ENCODE results near the gene IMPA2. TPM values are rescaled to one million over a fixed set of nuclear protein-coding genes. Genes with fewer than 3 reads are reported as not detected.

IMPA2 gene
- total RNA-seq, 1 experiment from 2014 or later: 22.4 TPM

DNA sequence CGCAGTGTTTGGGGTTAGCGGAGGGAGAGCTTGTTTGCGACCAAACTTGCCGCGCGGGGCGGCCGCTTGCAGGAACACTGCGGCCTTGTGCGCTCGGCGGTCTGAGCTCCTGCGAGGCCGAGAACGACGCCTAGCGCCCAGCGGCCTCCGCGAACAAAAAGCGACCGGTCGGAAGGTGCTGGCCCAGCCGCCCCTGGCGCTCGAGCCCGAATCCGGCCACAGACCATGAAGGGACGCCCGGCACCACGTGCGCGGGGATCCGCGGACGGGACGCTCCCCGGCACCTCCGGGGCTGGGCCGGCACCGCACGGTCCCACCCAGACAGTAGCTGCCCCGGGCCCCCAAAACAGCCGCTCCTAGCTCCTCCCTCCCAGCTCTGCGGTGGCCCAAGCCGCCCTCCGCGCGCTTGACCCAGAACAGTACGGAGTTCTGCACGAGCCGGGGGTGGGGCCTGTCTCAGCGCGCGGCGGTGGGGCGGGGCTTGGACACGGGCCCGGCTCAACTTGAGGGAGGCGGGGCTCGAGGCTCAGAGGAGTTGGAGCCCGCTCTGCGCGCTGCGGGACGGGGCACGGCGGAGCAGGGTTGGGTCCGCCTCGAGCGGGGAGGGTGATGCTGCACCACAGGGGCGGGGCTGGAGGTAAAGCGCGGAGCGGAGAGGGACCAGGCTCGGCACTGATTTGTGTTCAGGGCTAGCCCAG lies 664 bp upstream of the IMPA2 start:
- intact Hi-C loops (cut with micrococcal nuclease; ENCODE audit: unreplicated experiment): loop anchor here (5.0 to 10.0 kb wide), 2 partner anchors 38 to 126 kb away; partner anchors contain the start of gene CHMP1B
- POLR2A ChIA-PET (ENCODE audit: low non-redundant PET): interaction anchor here (0.6 to 0.7 kb wide), 2 partner anchors 292 to 448 kb away, joined by 10 to 11 read pairs; no protein-coding TSS in a partner anchor
- H3K27me3 ChIP-seq (replicated peaks; ENCODE audit: insufficient read depth, low read depth, low read length, poor library complexity): no peaks in the 10 kb centered on the region

DNA sequence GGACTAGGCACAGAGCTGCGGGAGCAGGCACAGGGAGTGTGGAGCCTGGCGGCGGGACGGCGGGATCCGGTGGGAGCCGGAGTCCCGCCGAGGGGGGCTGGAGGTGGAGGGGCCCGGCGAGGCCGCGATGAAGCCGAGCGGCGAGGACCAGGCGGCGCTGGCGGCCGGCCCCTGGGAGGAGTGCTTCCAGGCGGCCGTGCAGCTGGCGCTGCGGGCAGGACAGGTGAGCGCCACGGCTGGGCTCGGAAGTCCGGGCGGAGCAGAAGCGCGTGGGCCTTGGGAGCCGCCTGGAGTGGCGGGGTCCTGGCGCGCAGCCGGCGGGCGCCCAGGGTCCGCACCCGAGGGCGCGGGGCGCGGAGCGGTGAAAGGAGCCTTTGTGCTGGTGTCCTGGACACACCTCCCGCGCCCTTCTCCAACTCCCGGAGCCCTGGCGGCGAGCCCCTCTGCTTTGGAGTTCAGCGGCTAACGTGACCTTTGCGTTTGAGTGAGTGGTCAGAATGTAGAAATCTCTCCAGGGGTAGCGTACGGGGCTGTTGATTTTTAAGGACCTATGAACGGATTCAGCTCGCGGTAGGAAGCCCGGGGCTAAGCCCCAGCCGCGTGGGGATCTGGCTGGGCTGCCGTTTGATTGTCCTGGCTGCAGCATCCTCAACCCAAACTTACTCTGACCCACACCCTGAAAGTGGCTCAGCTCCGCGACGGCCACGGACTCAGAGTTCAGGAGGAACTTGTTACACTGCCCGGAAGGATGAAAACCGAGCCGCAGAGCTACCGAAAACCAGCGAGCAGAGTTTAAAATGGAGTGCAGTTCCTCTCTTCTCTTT lies 448 bp downstream of the IMPA2 start:
- TF ChIP-seq, protein P1, sequence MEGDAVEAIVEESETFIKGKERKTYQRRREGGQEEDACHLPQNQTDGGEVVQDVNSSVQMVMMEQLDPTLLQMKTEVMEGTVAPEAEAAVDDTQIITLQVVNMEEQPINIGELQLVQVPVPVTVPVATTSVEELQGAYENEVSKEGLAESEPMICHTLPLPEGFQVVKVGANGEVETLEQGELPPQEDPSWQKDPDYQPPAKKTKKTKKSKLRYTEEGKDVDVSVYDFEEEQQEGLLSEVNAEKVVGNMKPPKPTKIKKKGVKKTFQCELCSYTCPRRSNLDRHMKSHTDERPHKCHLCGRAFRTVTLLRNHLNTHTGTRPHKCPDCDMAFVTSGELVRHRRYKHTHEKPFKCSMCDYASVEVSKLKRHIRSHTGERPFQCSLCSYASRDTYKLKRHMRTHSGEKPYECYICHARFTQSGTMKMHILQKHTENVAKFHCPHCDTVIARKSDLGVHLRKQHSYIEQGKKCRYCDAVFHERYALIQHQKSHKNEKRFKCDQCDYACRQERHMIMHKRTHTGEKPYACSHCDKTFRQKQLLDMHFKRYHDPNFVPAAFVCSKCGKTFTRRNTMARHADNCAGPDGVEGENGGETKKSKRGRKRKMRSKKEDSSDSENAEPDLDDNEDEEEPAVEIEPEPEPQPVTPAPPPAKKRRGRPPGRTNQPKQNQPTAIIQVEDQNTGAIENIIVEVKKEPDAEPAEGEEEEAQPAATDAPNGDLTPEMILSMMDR (conservative IDR thresholded peaks at IDR 0.05; ENCODE audit: low read depth, low read length): no peak
- TF ChIP-seq EZH2 (IDR thresholded peaks at IDR 0.05; ENCODE audit: borderline replicate concordance, low read depth, low read length, poor library complexity, severe bottlenecking): no peak
- BruUV-seq (replicated peaks): no TSS peak
- H3K4me1 ChIP-seq (ENCODE audit: insufficient read depth, low read length, poor library complexity, severe bottlenecking): peaks cover 11% of the 10 kb centered on the region
- peak overlapping the region; percentile 71 for H3K27ac ChIP-seq (ENCODE audit: low read depth, low read length, poor library complexity, severe bottlenecking)
- H3K36me3 ChIP-seq (ENCODE audit: insufficient read depth, low read length, poor library complexity, severe bottlenecking): no peaks in the 10 kb centered on the region
- H3K4me3 ChIP-seq (ENCODE audit: low read depth, low read length, poor library complexity, severe bottlenecking): peak overlapping the region; percentile 90
- intact Hi-C loops (cut with micrococcal nuclease; ENCODE audit: unreplicated experiment): loop anchor here (5.0 to 10.0 kb wide), 2 partner anchors 39 to 127 kb away; partner anchors contain the start of gene CHMP1B
- ChIA-PET POLR2A (ENCODE audit: low non-redundant PET) (no interaction called here), CTCF (interaction anchor here (0.6 to 2.0 kb wide), 3 partner anchors 13 to 249 kb away, joined by 3 to 12 read pairs (median 6); no protein-coding TSS in a partner anchor)
- DNase-seq (ENCODE audit: low spot score): no peak
- no peaks in the 10 kb centered on the region for H3K9me3 ChIP-seq (ENCODE audit: low read depth, low read length, poor library complexity, severe bottlenecking)
- no peaks in the 10 kb centered on the region for H3K27me3 ChIP-seq (replicated peaks; ENCODE audit: insufficient read depth, low read depth, low read length, poor library complexity)

More for the DNA sequence above, 664 bp upstream of the IMPA2 start:
- no TSS peak for BruUV-seq (replicated peaks)
- Histone ChIP-seq H3K27ac (ENCODE audit: low read depth, low read length, poor library complexity, severe bottlenecking) (peak overlapping the region; percentile 73), H3K9me3 (ENCODE audit: low read depth, low read length, poor library complexity, severe bottlenecking) (no peaks in the 10 kb centered on the region), H3K36me3 (ENCODE audit: insufficient read depth, low read length, poor library complexity, severe bottlenecking) (no peaks in the 10 kb centered on the region), H3K4me1 (ENCODE audit: insufficient read depth, low read length, poor library complexity, severe bottlenecking) (peaks cover 11% of the 10 kb centered on the region), H3K4me3 (ENCODE audit: low read depth, low read length, poor library complexity, severe bottlenecking) (peak overlapping the region; percentile 90)
- peak; percentile 99 for DNase-seq (ENCODE audit: low spot score)
- CTCF ChIA-PET: interaction anchor here (0.6 to 2.0 kb wide), 2 partner anchors 10 to 15 kb away, joined by 11 to 12 read pairs; no protein-coding TSS in a partner anchor
- no peak for TF ChIP-seq EZH2 (IDR thresholded peaks at IDR 0.05; ENCODE audit: borderline replicate concordance, low read depth, low read length, poor library complexity, severe bottlenecking)

DNA sequence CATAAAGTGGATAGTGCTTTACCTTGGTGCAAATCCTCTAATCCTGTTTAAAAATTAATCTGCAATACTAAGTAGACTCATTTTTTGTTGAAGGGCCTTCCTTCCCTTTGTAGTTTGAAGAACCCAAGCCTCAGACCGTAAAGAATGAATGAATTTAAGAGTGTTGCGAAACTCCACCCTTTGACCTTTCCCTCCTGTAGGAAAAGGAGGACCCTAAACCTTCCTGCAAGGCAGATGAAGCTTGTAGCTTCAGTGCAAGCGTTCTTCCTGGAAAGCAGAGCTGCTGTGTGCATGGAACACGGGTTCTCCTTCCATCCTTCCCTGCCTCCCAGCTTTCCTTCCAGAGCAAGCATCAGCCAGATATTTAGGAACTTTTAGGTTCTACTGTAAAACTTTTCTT lies 1.7 kb downstream of the IMPA2 start:
- intact Hi-C loops (cut with micrococcal nuclease; ENCODE audit: unreplicated experiment): loop anchor here (5.0 to 10.0 kb wide), 2 partner anchors 41 to 128 kb away; partner anchors contain the start of gene CHMP1B
- no peaks in the 10 kb centered on the region for H3K27me3 ChIP-seq (replicated peaks; ENCODE audit: insufficient read depth, low read depth, low read length, poor library complexity)
- no peaks in the 10 kb centered on the region for H3K36me3 ChIP-seq (ENCODE audit: insufficient read depth, low read length, poor library complexity, severe bottlenecking)
- no peak overlapping the region for H3K27ac ChIP-seq (ENCODE audit: low read depth, low read length, poor library complexity, severe bottlenecking)
- H3K4me3 ChIP-seq (ENCODE audit: low read depth, low read length, poor library complexity, severe bottlenecking): no peak overlapping the region
- POLR2A ChIA-PET (ENCODE audit: low non-redundant PET): no interaction called here
- TSS peak; percentile 41 for BruUV-seq (replicated peaks)
- TF ChIP-seq, protein P1 (conservative IDR thresholded peaks at IDR 0.05; ENCODE audit: low read depth, low read length): no peak
- no peak for TF ChIP-seq EZH2 (IDR thresholded peaks at IDR 0.05; ENCODE audit: borderline replicate concordance, low read depth, low read length, poor library complexity, severe bottlenecking)
- no peaks in the 10 kb centered on the region for H3K9me3 ChIP-seq (ENCODE audit: low read depth, low read length, poor library complexity, severe bottlenecking)
- CTCF ChIA-PET: no interaction called here
- peaks cover 11% of the 10 kb centered on the region for H3K4me1 ChIP-seq (ENCODE audit: insufficient read depth, low read length, poor library complexity, severe bottlenecking)
- DNase-seq (ENCODE audit: low spot score): no peak

Measured in A673 (cell line).